Skin epidermis (tissue), 12 donors: Measurements from ENCODE around the gene PSMA7.

Experiments
- H3K27ac ChIP-seq, 21 experiments: fragments of 200-600 bp; sonication (generic) in 11 of 21; one replicate each; pipeline ENCODE4 v1.5.0; 2020; ENCODE audit warnings: mild to moderate bottlenecking in 3 of 21, inconsistent platforms in 2 of 21, moderate library complexity in 2 of 21
- H3K4me3 ChIP-seq, 7 experiments: fragments of 200-600 bp; sonication (generic) in 2 of 7; one replicate each; pipeline ENCODE4 v1.5.0; 2020; ENCODE audit warnings: inconsistent platforms in 2 of 7, mild to moderate bottlenecking in 2 of 7, moderate library complexity in 1 of 7

PSMA7 gene

DNA sequence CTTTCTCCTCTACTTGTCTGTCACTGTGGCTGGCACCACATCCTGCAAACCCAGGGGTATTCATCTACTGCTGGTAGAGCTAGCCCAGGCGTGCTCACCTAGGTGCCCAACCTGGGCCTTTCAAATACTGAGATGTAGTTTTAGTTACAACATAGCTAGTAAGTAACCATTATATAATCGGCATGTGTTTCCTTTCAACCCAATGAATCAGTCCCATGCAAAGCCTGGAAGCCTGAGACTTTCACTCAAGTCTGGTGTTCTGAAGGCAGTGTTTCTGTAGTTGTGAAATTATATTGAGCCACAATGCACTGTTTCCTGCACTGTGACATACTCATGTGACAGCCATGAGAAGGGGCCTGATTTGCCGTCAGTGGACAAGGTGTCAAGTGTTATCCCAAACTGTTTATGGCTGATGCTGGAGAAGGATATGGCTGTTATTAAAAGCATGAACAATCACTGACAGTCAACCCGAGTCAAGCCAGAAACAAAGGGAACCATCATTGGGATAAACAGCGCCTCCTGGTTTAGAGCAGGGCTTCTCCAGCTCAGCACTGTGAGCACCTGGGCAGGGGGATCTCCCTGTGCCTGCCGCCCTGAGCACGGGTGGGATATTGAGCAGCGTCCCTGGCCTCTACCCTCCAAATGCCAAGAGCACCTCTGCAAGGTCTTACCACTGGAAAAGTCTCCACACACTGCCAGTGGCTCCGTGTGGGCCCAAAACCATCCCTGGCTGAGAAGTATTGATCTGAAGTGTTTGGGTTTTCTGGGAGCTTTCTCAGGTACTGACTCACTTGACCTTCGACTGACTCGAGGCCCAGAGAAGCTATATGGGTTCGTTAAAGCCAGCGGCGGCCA lies 1.6 kb downstream of the PSMA7 start:
- H3K27ac ChIP-seq = peak overlapping the region in 20 of 21 experiments; percentile 88 to 100 (median 94)
- H3K4me3 ChIP-seq = peak overlapping the region; percentile 62 to 97 (median 91)

- peak overlapping the region in 16 of 21 experiments; percentile 4 to 100 (median 92) for H3K27ac ChIP-seq
- H3K4me3 ChIP-seq = peak overlapping the region in 1 of 7 experiments; percentile 93
Measured at GRCh38 chr20:62141043-62141396, 2.2 kb downstream of the PSMA7 start.

GRCh38 chr20:62139636-62140035 lies 3.6 kb downstream of the PSMA7 start:
- Histone ChIP-seq H3K4me3 (no peak overlapping the region), H3K27ac (no peak overlapping the region)

DNA sequence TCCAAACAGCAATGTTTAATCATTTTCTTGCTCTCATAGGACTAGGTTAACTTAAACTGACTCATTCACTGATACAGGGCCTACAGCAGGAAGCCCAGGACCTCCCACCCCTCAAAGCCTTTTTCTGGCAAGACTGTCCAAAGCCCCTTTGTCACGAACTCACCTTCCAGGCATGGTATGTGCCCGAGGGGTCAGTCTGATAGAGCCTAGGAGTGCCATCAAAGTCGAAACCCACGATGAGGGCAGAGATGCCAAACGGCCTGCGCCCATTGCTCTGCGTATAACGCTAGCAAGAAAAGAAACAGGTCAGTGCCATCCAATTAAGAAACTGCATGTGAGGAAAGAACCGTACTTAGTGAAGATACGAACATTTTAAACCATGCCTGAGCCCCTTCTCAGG lies 4.3 kb downstream of the PSMA7 start:
- Histone ChIP-seq H3K27ac (no peak overlapping the region), H3K4me3 (no peak overlapping the region)

DNA sequence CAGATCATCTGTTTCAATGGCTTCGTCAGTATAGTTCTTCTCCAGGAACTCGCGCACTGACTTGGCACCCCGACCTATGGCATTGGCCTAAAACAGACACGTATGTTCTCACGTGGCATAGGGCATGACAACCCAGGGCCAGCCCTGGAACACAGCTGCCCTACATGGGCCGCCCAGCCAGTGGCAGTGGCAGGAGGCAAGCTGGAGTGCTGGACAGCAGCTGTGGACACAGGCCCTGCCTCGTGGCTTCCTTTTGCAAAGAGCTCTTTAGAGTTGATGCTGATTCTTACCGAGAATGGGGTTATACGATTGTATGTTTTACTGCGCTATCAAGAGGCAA lies 5.0 kb downstream of the PSMA7 start:
- Histone ChIP-seq H3K4me3 (no peak overlapping the region), H3K27ac (no peak overlapping the region)

GRCh38 chr20:62137478-62138203 lies 5.6 kb downstream of the PSMA7 start:
- Histone ChIP-seq H3K27ac (no peak overlapping the region), H3K4me3 (no peak overlapping the region)

- H3K27ac ChIP-seq = no peak overlapping the region
- H3K4me3 ChIP-seq = no peak overlapping the region
Measured at GRCh38 chr20:62137092-62137384, 6.2 kb downstream of the PSMA7 start.

DNA sequence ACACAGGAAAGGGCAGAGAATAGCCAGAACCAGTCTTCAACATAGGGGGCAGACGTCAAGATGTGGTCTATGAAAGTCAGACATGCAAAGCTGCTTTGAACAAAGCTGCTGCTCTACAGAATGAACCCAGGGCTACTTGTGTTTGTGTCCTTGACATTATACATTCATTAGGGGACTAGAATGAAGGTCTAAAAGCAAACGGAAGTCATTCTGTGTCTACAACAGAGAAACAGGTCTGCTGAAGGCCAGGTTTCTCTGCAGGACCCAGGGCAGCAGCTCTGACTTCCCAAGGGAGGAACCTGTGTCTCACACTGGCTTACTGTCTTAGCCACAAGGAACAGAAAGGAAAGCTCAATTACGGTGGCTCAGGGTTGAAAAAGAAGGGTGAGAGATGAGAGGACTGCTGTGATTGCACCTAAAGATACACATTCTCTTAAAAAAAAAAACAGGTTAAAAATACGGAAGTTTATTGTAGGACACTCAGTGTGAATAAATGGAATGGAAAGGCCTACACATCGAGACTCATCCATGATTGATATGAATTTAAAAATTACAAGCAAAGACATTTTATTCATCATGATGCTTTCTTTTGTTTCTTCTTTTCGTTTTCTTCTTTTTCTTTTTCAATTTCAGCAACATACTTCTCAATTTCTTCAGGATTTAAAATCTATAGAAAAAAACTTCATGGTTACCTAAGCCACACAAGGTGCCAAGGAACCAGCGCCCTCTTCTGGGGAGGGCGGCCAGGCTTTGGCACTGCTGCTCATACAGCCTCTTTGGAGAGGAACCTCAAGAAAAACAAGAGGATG lies 6.7 kb downstream of the PSMA7 start:
- Histone ChIP-seq H3K27ac (no peak overlapping the region), H3K4me3 (no peak overlapping the region)

GRCh38 chr20:62135573-62136266 lies 7.5 kb downstream of the PSMA7 start:
- Histone ChIP-seq H3K27ac (no peak overlapping the region), H3K4me3 (no peak overlapping the region)

DNA sequence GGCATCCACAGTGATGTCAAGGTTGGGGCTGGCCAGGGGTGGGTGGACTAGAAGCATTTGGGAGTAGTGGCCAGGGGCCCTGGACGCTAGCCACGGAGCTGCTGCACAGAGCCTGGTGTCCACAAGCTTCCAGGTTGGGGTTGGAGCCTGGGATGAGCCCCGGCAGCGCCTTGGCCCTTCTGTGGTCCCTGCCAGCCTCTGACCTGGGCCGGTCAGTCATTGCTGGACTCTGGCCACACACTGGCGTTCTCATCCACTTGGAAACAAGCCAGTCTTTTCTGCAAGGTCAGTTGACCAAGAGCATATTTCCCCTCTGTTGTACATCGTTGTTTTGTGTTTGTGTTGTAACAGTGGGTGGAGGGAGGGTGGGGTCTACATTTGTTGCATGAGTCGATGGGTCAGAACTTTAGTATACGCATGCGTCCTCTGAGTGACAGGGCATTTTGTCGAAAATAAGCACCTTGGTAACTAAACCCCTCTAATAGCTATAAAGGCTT lies 8.4 kb downstream of the PSMA7 start:
- Histone ChIP-seq H3K4me3 (no peak overlapping the region), H3K27ac (peak overlapping the region in 8 of 21 experiments; percentile 6 to 62 (median 31))

DNA sequence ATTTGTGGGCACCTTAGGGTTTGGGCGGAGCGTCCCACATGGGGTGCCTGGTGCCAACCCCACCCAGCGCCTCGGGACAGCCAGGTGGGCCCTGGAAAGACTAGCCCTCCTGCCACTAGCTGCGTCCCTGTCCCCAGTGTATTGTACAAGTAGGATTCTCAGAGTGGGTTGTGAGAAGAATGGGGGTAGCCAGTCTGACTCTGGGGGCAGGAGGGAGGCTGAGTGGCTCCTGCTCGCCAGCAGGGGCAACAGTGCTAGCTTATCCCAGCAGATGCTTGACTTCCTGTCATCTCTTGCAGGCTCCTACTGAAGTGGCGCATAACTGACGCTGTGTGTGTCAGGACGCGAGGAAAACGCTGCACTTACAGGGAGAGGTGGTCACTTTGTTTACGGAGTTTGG lies 9.3 kb downstream of the PSMA7 start:
- Histone ChIP-seq H3K27ac (peak overlapping the region in 3 of 21 experiments; percentile 44 to 62 (median 46)), H3K4me3 (no peak overlapping the region)

DNA sequence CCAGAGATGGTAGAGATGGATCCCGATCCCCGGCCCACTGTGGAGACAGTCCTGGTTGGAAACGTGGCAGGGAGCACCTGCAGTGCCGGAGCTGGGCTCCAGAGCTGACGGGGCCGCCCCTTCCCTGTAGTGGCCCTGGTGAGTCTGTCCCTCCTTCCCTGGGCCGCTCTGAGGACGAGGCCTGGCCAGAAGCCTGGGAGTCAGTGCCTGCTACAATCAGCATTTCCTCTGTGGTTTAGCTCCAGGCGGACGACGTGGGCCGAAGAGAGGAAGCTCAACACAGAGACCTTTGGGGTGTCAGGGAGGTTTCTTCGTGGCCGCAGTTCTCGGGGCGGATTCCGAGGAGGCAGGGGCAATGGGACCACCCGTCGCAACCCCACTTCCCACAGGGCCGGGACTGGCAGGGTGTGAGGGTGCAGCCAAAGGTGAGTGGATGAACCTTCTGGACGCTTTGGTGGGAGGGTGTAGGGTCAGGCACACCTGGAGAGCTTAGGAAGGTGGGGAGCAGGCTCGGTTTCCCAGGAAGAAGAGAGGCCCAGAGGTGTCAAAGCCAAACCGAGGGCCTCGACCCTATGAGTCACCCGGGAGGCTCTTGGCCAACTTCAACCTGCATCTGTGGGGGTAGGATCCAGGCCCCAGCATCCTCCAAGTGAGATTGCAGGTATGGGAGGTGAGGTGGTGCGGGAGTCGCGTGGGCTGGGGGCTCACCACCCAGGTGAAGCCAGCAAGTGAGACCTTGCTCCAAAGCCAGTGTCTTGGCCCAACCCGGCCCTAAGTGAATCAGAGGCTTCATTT lies 9.9 kb downstream of the PSMA7 start:
- H3K27ac ChIP-seq = peak overlapping the region in 18 of 21 experiments; percentile 4 to 71 (median 46)
- H3K4me3 ChIP-seq = no peak overlapping the region

- no peak overlapping the region for H3K4me3 ChIP-seq
- H3K27ac ChIP-seq = peak overlapping the region in 14 of 21 experiments; percentile 25 to 71 (median 46)
Measured at GRCh38 chr20:62132421-62132820, 10.8 kb downstream of the PSMA7 start.

- Histone ChIP-seq H3K27ac (peak overlapping the region in 5 of 21 experiments; percentile 25 to 66 (median 36)), H3K4me3 (no peak overlapping the region)
Measured at GRCh38 chr20:62131560-62132320, 11.5 kb downstream of the PSMA7 start.

DNA sequence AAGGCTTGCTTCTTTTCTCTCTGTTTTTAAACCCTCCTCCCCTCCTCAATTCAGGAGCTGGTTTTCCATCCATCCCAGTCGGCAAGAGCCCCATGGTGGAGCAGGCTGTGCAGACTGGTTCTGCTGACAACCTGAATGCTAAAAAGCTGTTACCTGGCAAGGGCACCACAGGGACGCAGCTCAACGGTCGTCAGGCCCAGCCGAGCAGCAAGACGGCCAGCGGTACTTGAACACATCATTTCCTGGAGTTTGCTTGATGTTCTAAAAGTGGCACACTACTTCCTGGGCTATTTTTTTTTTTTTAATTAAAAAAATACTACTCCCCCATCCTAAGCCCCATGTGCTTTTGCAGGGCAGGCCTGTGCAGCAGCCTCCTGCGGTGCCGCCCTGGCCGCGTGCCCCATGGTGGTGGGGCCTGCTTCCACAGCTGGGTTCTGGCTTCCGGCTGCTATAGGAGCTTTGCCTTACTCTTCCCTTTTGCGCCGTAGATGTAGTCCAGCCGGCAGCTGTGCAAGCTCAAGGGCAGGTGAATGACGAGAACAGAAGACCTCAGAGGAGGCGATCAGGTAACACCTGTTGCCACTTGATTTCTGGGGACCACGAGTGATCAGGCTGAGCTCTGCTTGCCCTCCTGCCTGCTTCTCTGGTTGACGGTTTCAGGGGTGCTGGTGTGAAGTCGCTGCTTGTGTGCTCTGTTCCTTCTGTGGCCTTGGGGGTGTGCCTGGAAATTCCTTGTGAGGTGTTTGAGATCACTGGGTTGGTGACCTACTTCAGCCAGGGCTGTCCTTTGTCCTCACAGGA lies 13.3 kb downstream of the PSMA7 start:
- Histone ChIP-seq H3K4me3 (no peak overlapping the region), H3K27ac (peak overlapping the region in 1 of 21 experiments; percentile 23)

- H3K27ac ChIP-seq = no peak overlapping the region
- H3K4me3 ChIP-seq = no peak overlapping the region
Measured at GRCh38 chr20:62128502-62128901, 14.7 kb downstream of the PSMA7 start.

- no peak overlapping the region for H3K4me3 ChIP-seq
- no peak overlapping the region for H3K27ac ChIP-seq
Measured at GRCh38 chr20:62127799-62128198, 15.4 kb downstream of the PSMA7 start.
